Fibroblast of skin of scalp (primary cell): Measurements from ENCODE around the gene KRT9.

ENCODE experiments used
- DNase-seq: peaks from one replicate; pipeline ENCODE4 v3.0.0-alpha.2; 2013

The KRT9 gene

GRCh38 chr17:41528959-41529353 is 42.9 kb downstream of the KRT9 start:
- DNase-seq = no peak

GRCh38 chr17:41527063-41528023 is 44.5 kb downstream of the KRT9 start:
- no peak for DNase-seq

- no peak for DNase-seq
Observed at GRCh38 chr17:41524261-41524660, 47.6 kb downstream of the KRT9 start.

- DNase-seq = no peak
Observed at GRCh38 chr17:41523787-41524186, 48.1 kb downstream of the KRT9 start.

GRCh38 chr17:41523225-41523593 is 48.6 kb downstream of the KRT9 start:
- DNase-seq = no peak

GRCh38 chr17:41522301-41523224 is 49.3 kb downstream of the KRT9 start:
- DNase-seq = no peak

- peak; percentile 74 for DNase-seq
Observed at GRCh38 chr17:41521574-41522261, 50.1 kb downstream of the KRT9 start.

- no peak for DNase-seq
Observed at GRCh38 chr17:41520821-41521521, 50.9 kb downstream of the KRT9 start.

- DNase-seq = no peak
Observed at GRCh38 chr17:41519501-41520224, 52.2 kb downstream of the KRT9 start.

GRCh38 chr17:41518789-41519449 is 52.9 kb downstream of the KRT9 start, which contains the start of gene KRT15:
KRT15 (minus strand) TSS chr17:41518890; CDS start chr17:41518827, 63 bp downstream.
- DNase-seq = no peak

- DNase-seq = no peak
Observed at GRCh38 chr17:41518031-41518430, 53.8 kb downstream of the KRT9 start.

GRCh38 chr17:41516830-41517283 is 55.0 kb downstream of the KRT9 start:
- no peak for DNase-seq

- no peak for DNase-seq
Observed at GRCh38 chr17:41516147-41516829, 55.6 kb downstream of the KRT9 start.
